ENCODE measurements around the gene SCAI. TPM values are rescaled to one million over a fixed set of nuclear protein-coding genes. Genes with fewer than 3 reads are reported as not detected.
A peak's percentile ranks its signal among the peaks of the same experiment; 100 is the strongest.
"Not testable (repeated sequence)": the region's sequence is repeated elsewhere in the genome, so short reads cannot be mapped to it uniquely, and the experiment has no call there.

SCAI gene
- total and polyA plus RNA-seq, 2 experiments from 2014 or later: 13.3 to 35.0 TPM

GRCh38 chr9:125015655-125016054 lies 127.7 kb downstream of the SCAI start:
- H3K36me3 ChIP-seq (ENCODE audit: insufficient read depth); H3K4me3 Mint-ChIP-seq; H3K27me3 Mint-ChIP-seq (ENCODE audit: insufficient read depth, low read depth, poor library complexity); H3F3A ChIP-seq (replicated peaks; ENCODE audit: low read depth); H3K4me3 ChIP-seq; H3K27ac Mint-ChIP-seq; H3K79me2 ChIP-seq (replicated peaks; ENCODE audit: insufficient read depth); H4K20me1 ChIP-seq (replicated peaks; ENCODE audit: insufficient read depth); H3K9me2 ChIP-seq (ENCODE audit: insufficient read depth); H3K27me3 ChIP-seq (ENCODE audit: insufficient read depth); H3K9me3 Mint-ChIP-seq; DNase-seq (ENCODE audit: low spot score); H3K27ac ChIP-seq (ENCODE audit: low read depth); H3K4me1 ChIP-seq (ENCODE audit: insufficient read depth); H3K4me1 Mint-ChIP-seq; H2AFZ ChIP-seq; H3K4me2 ChIP-seq; ATAC-seq: not testable (repeated sequence)
- peaks cover 49% of the 10 kb centered on the region for H3K36me3 Mint-ChIP-seq (ENCODE audit: low read depth)

GRCh38 chr9:125012013-125012412 lies 131.3 kb downstream of the SCAI start:
- H3K4me1 ChIP-seq (ENCODE audit: insufficient read depth); H3K27ac Mint-ChIP-seq; H2AFZ ChIP-seq; H3K27me3 Mint-ChIP-seq (ENCODE audit: insufficient read depth, low read depth, poor library complexity); ATAC-seq; H3K4me2 ChIP-seq; H3K4me3 ChIP-seq; H3F3A ChIP-seq (replicated peaks; ENCODE audit: low read depth); H3K4me3 Mint-ChIP-seq; H3K9me2 ChIP-seq (ENCODE audit: insufficient read depth); DNase-seq (ENCODE audit: low spot score); H3K36me3 ChIP-seq (ENCODE audit: insufficient read depth); H3K4me1 Mint-ChIP-seq; H3K27ac ChIP-seq (ENCODE audit: low read depth); H3K27me3 ChIP-seq (ENCODE audit: insufficient read depth); H3K79me2 ChIP-seq (replicated peaks; ENCODE audit: insufficient read depth); H4K20me1 ChIP-seq (replicated peaks; ENCODE audit: insufficient read depth): not testable (repeated sequence)
- peaks cover 48% of the 10 kb centered on the region for H3K36me3 Mint-ChIP-seq (ENCODE audit: low read depth)
- peaks cover 11% of the 10 kb centered on the region for H3K9me3 Mint-ChIP-seq

- peaks cover 33% of the 10 kb centered on the region for H3K36me3 Mint-ChIP-seq (ENCODE audit: low read depth)
- Histone ChIP-seq H3K27ac (ENCODE audit: low read depth) (no peak overlapping the region), H4K20me1 (replicated peaks; ENCODE audit: insufficient read depth) (no peaks in the 10 kb centered on the region), H3K4me1 (ENCODE audit: insufficient read depth) (no peaks in the 10 kb centered on the region), H3K4me3 (no peak overlapping the region), H3K79me2 (replicated peaks; ENCODE audit: insufficient read depth) (no peaks in the 10 kb centered on the region), H3F3A (replicated peaks; ENCODE audit: low read depth) (0 out of 2 replicates have a peak, but pooled peaks cover 2% of the 10 kb centered on the region), H3K36me3 (ENCODE audit: insufficient read depth) (peaks cover 5% of the 10 kb centered on the region; the same call in 1 of the 2 replicates), H3K4me2 (no peak overlapping the region), H3K27me3 (ENCODE audit: insufficient read depth) (no peaks in the 10 kb centered on the region), H3K9me2 (ENCODE audit: insufficient read depth) (no peaks in the 10 kb centered on the region), H2AFZ (no peak overlapping the region)
- H3K4me3 Mint-ChIP-seq: no peak overlapping the region
- peaks cover 2% of the 10 kb centered on the region for H3K27me3 Mint-ChIP-seq (ENCODE audit: insufficient read depth, low read depth, poor library complexity)
- no peaks in the 10 kb centered on the region for H3K4me1 Mint-ChIP-seq
- TF ChIP-seq NANOG (IDR thresholded peaks at IDR 0.05; ENCODE audit: borderline replicate concordance): no peak
- no peak for TF ChIP-seq EZH2 (IDR thresholded peaks at IDR 0.05; ENCODE audit: low read depth, unreplicated experiment)
- no peak for ATAC-seq
- H3K27ac Mint-ChIP-seq: no peak overlapping the region
- no peak for DNase-seq (ENCODE audit: low spot score)
- H3K9me3 Mint-ChIP-seq: peaks cover 11% of the 10 kb centered on the region
These were observed 134.7 kb downstream of the SCAI start for GRCh38 chr9:125008599-125008998.

GRCh38 chr9:125003332-125003731 lies 140.0 kb downstream of the SCAI start:
- Histone ChIP-seq H2AFZ (no peak overlapping the region), H3K79me2 (replicated peaks; ENCODE audit: insufficient read depth) (no peaks in the 10 kb centered on the region), H3K4me1 (ENCODE audit: insufficient read depth) (no peaks in the 10 kb centered on the region), H3K27ac (ENCODE audit: low read depth) (peak overlapping the region; percentile 8; the same call in 1 of the 2 replicates), H3F3A (replicated peaks; ENCODE audit: low read depth) (no peaks in the 10 kb centered on the region), H3K27me3 (ENCODE audit: insufficient read depth) (no peaks in the 10 kb centered on the region), H3K4me3 (no peak overlapping the region), H3K36me3 (ENCODE audit: insufficient read depth) (peaks cover 13% of the 10 kb centered on the region; the same call in 1 of the 2 replicates), H4K20me1 (replicated peaks; ENCODE audit: insufficient read depth) (peaks cover 3% of the 10 kb centered on the region; the same call in 1 of the 2 replicates), H3K4me2 (no peak overlapping the region), H3K9me2 (ENCODE audit: insufficient read depth) (no peaks in the 10 kb centered on the region)
- Mint-ChIP-seq H3K36me3 (ENCODE audit: low read depth) (peaks cover 10% of the 10 kb centered on the region; the same call in 2 of the 3 replicates), H3K4me3 (no peak overlapping the region), H3K27me3 (ENCODE audit: insufficient read depth, low read depth, poor library complexity) (peaks cover 2% of the 10 kb centered on the region), H3K9me3 (no peaks in the 10 kb centered on the region), H3K4me1 (no peaks in the 10 kb centered on the region), H3K27ac (no peak overlapping the region)
- DNase-seq (ENCODE audit: low spot score) (no peak), ATAC-seq (no peak)
- no peak for TF ChIP-seq ZNF114 (CRISPR knock-in tag; IDR thresholded peaks at IDR 0.05)
- no peak for TF ChIP-seq POLR2AphosphoS5 (IDR thresholded peaks at IDR 0.05; ENCODE audit: low read depth)
- no peak for TF ChIP-seq EZH2 (IDR thresholded peaks at IDR 0.05; ENCODE audit: low read depth, unreplicated experiment)
- no peak for TF ChIP-seq ZNF462 (CRISPR knock-in tag; IDR thresholded peaks at IDR 0.05)
- TF ChIP-seq NANOG (IDR thresholded peaks at IDR 0.05; ENCODE audit: borderline replicate concordance): no peak
